ENCODE results near the gene COL5A2. TPM values are rescaled to one million over a fixed set of nuclear protein-coding genes. Genes with fewer than 3 reads are reported as not detected.
A peak's percentile ranks its signal among the peaks of the same experiment; 100 is the strongest.

Gene COL5A2
- total RNA-seq, 1 donor from 2014 or later, result 607 TPM

- DNase-seq, result peak; percentile 88
Observed at GRCh38 chr2:189178726-189179569, 613 bp downstream of the COL5A2 start.

DNA sequence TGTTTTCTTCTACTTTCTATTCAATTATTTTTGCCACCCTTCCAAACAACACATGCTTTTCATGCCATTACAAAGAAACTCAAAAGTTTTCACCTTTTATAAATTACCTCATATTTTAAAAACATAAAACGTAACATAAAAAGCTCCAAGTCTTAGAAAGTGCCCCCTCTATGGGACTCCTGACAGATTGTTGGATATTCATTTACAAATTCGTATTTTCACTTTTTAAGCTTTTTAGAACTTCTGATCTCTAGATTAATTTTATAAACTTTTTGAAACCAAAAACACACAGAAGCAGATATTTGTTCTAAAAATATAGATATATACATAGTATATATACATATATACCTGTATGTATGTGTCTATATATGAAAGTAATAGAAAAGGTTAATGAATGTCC lies 1.5 kb downstream of the COL5A2 start:
- DNase-seq, result peak; percentile 69

DNA sequence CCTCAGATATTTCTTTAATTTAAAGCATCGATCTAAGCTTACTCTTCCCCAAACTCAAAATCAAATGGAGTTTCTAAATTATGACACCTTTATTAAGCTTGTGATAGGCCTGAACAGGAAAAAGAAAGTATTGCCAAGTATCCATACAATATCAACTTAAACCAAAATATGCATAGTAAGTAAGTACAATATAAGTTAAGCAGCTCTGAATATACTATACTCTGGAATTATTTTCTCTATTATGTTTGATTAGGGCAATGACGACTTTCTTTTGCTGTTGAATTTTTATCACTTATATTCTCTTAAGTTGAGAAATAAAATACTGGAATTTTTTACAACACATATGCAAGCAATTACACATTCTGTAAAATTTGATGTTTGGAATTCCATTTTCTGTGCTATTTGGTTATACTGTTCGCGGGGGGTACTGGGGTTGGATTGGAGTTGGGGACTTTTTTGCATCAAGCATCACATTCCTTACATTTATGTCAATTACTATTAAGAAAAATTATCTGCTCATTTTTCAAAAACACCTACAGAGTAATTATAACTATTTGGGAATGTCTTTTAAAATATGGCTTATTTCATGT lies 2.2 kb downstream of the COL5A2 start:
- DNase-seq, result peak; percentile 34

DNA sequence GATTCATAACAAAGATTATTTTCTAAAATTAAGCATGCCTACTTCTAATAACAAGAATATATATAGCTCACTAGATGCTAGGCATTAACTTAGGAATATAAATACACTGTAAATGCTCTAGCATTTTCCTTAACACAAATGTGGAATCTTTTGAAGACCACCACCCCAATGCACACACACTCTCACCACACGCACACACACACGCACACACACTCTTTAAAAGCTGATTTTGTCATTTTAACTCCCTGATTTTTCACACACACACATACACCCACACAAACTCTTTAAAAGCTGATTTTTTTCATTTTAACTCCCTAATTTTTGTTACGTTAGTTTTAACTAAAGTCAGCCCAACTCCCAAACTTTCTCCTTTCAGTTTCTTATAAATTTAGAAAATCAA lies 3.0 kb downstream of the COL5A2 start:
- peak; percentile 32 for DNase-seq

DNA sequence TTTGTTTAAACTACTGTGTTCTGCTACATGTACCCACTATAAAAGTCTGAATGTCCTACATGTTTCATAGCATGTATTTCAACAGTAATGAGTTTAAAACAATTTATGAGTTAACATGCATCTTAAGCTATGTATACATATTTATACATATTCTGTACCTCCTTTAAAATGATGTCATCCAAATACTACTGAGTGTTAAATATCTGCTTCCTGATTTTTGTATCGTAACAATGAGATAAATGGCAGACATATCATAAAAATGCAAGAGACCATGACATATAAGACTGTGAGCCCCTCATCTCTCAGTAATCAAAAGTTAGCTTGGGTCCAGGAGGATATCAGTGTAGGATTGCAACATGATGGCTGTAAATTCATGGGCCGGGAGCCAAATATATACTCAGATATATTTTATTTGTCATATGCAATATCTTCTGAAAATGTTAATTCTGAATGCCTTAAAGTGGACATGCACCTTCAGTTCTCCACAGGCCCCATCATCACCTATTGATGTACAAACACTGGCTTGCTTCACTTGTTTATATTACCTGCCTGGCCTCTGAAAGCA lies 3.6 kb downstream of the COL5A2 start:
- DNase-seq, result peak; percentile 32

- no peak for DNase-seq
Observed at GRCh38 chr2:189171956-189172609, 7.5 kb downstream of the COL5A2 start.

GRCh38 chr2:189168856-189169499 lies 10.6 kb downstream of the COL5A2 start:
- peak; percentile 37 for DNase-seq

- DNase-seq, result no peak
Observed at GRCh38 chr2:189165656-189166380, 13.7 kb downstream of the COL5A2 start.

DNA sequence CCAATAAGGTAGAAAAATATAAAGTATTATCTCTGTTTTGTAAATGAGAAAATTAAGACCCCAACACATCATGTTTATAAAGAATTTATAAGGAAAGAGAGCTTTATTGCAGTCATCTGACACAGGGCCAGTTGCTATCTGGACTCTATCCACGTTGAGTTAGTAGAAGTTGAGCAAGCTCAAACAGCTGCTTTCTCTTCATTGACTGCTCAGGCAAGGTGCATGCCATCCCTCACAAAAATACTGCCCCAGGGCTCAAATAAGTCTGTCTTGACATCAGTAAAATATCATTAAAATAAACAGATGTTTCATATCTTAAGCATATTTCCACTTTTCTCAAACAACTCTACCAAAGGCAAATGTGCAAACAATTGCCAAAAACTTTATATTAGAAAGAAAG lies 14.8 kb downstream of the COL5A2 start:
- DNase-seq, result peak; percentile 59

DNA sequence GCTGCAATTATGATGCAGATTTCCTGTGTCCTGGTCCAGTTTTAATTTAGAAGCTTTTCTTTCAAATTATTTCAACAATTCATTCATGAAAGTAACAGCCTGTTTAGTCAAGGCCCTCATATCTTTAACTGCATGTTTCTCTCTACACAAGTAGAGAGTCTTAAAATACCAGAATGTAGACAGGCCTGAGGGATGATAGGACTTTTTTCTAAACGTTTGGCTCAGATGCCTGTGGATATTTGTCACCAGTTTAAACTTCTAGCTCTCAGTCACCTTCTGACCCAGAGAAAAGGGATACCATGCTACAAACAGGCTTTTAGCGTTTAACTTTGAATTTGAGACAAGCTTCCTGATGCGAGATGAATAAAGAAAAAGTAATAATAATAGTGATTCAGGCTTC lies 15.7 kb downstream of the COL5A2 start:
- no peak for DNase-seq

DNA sequence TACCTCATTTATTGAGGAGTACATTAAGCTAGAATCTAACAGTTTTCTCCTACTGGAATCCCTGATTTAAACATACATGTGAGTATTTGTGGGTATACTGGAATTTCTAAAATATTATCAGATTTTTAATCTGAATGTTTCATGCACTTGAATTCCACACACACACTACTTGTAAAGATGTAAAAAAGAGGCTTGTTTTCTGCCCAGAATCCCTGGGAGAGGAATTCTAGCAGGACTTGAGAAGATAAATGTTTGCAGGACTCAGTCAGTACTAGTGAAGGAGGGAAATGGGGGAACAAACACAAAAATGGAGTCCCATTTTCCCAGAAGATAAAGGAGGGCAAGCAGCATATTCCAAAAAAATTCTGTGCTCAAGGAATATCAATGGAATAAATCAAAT lies 17.0 kb downstream of the COL5A2 start:
- DNase-seq, result no peak

- no peak for DNase-seq
Observed at GRCh38 chr2:189161894-189162293, 17.7 kb downstream of the COL5A2 start.

DNA sequence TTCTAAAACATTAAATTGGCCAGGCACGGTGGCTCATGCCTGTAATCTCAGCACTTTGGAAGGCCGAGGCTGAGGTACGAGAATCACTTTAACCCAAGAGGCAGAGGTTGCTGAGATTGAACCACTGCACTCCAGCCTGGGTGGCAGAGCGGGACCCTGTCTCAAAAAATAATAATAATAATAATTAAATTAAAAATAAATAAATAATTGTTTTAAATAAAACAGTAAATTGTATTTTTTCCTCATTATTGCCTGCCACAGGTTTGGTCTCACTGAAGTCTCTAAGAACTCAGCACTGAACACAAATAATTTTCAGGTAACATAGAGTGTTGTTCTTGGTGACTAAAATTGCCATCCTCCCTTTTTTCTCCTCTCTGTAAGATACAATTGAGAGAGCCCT lies 19.8 kb downstream of the COL5A2 start:
- DNase-seq, result no peak

DNA sequence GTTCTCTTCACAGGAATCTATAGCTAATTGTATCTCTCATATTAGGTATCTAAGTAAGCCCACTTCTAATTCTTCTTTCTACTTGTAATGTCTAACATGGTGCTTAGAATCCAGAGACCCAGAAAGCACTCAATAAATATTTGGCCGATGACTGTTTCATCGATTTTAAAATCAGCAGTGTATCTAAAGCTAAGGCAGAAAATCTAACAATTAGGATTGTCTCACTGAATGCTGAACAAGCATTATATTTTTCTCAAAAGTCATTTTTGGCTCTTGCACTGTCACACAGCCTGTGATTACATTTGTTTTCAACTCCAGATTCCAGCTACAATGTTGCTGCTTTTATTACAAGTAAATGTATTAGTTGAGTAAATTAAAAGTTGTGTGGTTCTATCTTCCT lies 20.3 kb downstream of the COL5A2 start:
- no peak for DNase-seq

GRCh38 chr2:189157939-189158338 lies 21.6 kb downstream of the COL5A2 start:
- DNase-seq, result no peak

DNA sequence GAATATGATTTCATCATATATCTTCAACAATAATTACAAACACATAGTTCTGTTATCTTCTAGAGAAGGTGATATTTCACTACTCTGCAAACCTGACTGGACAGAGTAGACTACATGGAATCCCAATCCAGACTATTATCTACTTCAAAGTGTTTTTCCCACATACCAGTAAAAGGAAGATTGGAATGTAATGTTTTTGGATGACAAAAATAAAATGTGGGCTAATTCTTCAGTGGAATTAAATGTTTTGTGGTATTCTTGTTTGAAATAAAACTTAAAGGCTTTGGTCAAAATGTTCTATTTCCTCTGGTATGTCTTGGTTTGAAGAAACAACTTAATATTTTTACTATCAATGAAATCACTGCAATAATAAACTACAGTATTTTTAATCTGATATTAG lies 22.1 kb downstream of the COL5A2 start:
- DNase-seq, result no peak

GRCh38 chr2:189155795-189156194 lies 23.8 kb downstream of the COL5A2 start:
- DNase-seq, result no peak

DNA sequence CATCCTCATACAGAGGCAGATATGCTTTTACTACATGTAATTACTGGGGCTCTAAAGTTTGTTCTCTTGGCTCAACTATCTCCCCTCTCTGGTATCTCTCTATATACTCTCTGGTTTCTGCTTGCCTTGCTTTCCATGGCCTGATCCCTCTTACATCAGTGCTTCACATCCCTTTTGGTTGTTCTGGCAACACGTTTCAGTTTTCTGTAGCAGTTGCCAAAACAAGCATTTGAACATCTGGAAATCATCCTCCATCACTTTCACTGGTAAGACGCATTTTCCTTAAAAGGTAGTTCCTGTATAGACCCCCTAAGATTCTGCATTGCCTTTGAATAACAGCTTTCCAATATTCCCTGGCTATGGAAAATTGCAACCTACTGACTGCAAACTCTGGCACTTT lies 25.9 kb downstream of the COL5A2 start:
- DNase-seq, result peak; percentile 86

- DNase-seq, result no peak
Observed at GRCh38 chr2:189152483-189152882, 27.1 kb downstream of the COL5A2 start.

DNA sequence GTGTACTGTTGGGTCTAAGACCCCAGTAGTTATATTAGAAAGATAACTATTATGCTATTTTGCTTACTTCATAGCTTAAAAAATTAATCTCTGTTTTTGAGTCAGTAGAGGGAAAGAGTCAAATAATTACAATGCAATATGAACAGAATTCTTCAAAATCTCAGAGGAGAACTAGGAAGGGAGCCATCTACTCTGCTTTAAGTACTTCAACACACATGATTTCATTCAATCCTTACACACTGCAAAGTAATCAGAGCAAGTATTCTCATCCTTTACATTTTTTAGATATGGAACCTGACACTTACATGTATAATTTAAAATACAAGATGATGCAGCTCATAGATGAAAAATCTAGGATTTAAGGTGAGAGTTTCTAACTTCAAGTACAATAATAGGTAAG lies 27.7 kb downstream of the COL5A2 start:
- no peak for DNase-seq

DNA sequence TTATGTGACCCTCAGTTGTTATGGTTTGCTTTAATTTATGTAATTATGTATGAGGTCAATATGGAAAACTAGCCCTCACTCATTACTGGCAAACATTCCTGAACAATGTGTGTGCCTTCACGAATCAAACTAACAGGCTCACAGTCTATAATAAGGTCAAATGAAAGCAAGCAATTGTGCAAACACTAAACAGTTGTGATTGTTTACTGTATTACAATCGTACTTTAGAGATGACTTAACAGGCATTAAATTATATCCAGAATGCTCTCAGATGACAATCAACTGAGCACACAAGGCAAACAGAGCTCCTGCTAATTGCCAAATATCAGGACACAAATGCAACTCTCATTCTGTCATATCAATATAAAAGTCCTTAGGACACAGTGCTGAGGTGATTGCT lies 29.5 kb downstream of the COL5A2 start:
- peak; percentile 59 for DNase-seq

- no peak for DNase-seq
Observed at GRCh38 chr2:189147989-189148388, 31.6 kb downstream of the COL5A2 start.
